ENCODE results near the gene MKNK1. TPM values are rescaled to one million over a fixed set of nuclear protein-coding genes. Genes with fewer than 3 reads are reported as not detected.

MKNK1 gene
- total RNA-seq, 1 experiment from 2014 or later: 12.9 TPM

DNA sequence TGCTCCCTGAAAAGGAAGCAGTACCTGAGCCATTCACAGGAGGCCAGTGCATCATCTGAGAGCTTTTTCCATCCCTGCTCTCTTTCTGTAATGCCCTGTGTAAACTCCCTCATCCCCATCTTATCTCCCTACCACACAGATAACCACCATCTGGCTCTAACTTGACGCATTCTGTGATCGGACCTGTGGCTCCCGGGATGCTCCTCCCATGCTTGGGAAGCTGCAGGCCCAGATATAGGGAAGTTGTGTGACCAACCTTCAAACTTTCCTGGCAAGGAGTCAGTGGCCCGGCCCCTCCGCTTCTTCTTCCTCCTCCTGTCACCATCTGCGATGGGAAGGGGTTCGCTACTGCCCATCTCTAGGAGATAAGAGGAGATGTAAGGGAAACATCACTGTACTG, 21.1 kb downstream of the MKNK1 start:
- Histone ChIP-seq H2BK20ac (ENCODE audit: low read depth, low read length, poor library complexity, severe bottlenecking) (no peak overlapping the region), H3K79me2 (ENCODE audit: insufficient read depth, low read length) (no peaks in the 10 kb centered on the region), H4K20me1 (ENCODE audit: control insufficient read depth, insufficient read depth, insufficient read length) (no peaks in the 10 kb centered on the region), H3K9ac (ENCODE audit: extremely low read depth, insufficient read length, low read length) (no peak overlapping the region), H2AK5ac (ENCODE audit: insufficient read length, low read length) (no peak overlapping the region), H3K9me3 (ENCODE audit: control insufficient read depth, low read depth, low read length) (no peaks in the 10 kb centered on the region), H3K4me1 (ENCODE audit: insufficient read depth, low read length) (0 out of 2 replicates have a peak, but pooled peaks cover 2% of the 10 kb centered on the region), H3K14ac (ENCODE audit: insufficient read depth, low read length) (no peak overlapping the region), H3K23ac (ENCODE audit: insufficient read length, low read depth, low read length) (no peak overlapping the region), H4K8ac (replicated peaks; ENCODE audit: insufficient read length, low read depth, low read length) (no peak overlapping the region), H3K27ac (ENCODE audit: insufficient read length, low read depth, low read length) (no peak overlapping the region), H3K4me2 (ENCODE audit: insufficient read depth, insufficient read length, low read length) (no peak overlapping the region), H3K79me1 (ENCODE audit: insufficient read depth, low read depth, low read length, poor library complexity, severe bottlenecking) (no peaks in the 10 kb centered on the region), H2BK120ac (ENCODE audit: low read depth, low read length, poor library complexity, severe bottlenecking) (no peak overlapping the region), H3K27me3 (ENCODE audit: insufficient read depth, low read length) (no peaks in the 10 kb centered on the region), H4K5ac (ENCODE audit: insufficient read length, low read depth, low read length) (no peak overlapping the region), H2AFZ (ENCODE audit: low read length) (no peak overlapping the region), H4K91ac (ENCODE audit: insufficient read length, low read depth, low read length) (no peak overlapping the region), H3K4ac (ENCODE audit: low read depth, low read length) (no peak overlapping the region), H3T11ph (ENCODE audit: low read length) (no peak overlapping the region), H2BK12ac (ENCODE audit: insufficient read length, low read depth, low read length) (no peak overlapping the region), H2BK5ac (ENCODE audit: insufficient read length, low read length) (no peak overlapping the region), H3K23me2 (ENCODE audit: insufficient read length, low read depth, low read length, poor library complexity, severe bottlenecking) (no peaks in the 10 kb centered on the region), H2BK15ac (ENCODE audit: low read depth, low read length) (no peak overlapping the region), H3K56ac (ENCODE audit: insufficient read length, low read depth, low read length) (no peak overlapping the region), H3K18ac (ENCODE audit: insufficient read length, low read depth, low read length) (no peak overlapping the region)
- 0 out of 7 replicates have a peak overlapping the region, but pooled peaks of 1 of the 3 experiments have one; percentile 9 for H3K27ac Mint-ChIP-seq
- no peaks in the 10 kb centered on the region for H3K9me3 Mint-ChIP-seq
- WGBS (ENCODE audit: extremely low coverage, insufficient read length, low lambda C conversion rate): no CpG with 5 or more reads among the region's 7 CpGs
- TF ChIP-seq, protein P1, sequence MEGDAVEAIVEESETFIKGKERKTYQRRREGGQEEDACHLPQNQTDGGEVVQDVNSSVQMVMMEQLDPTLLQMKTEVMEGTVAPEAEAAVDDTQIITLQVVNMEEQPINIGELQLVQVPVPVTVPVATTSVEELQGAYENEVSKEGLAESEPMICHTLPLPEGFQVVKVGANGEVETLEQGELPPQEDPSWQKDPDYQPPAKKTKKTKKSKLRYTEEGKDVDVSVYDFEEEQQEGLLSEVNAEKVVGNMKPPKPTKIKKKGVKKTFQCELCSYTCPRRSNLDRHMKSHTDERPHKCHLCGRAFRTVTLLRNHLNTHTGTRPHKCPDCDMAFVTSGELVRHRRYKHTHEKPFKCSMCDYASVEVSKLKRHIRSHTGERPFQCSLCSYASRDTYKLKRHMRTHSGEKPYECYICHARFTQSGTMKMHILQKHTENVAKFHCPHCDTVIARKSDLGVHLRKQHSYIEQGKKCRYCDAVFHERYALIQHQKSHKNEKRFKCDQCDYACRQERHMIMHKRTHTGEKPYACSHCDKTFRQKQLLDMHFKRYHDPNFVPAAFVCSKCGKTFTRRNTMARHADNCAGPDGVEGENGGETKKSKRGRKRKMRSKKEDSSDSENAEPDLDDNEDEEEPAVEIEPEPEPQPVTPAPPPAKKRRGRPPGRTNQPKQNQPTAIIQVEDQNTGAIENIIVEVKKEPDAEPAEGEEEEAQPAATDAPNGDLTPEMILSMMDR (conservative IDR thresholded peaks at IDR 0.05): no peak
- H3K27me3 Mint-ChIP-seq (ENCODE audit: low read depth): no peaks in the 10 kb centered on the region
- no peak overlapping the region for H3K4me3 Mint-ChIP-seq
- peaks cover 5 to 25% (median 5%) of the 10 kb centered on the region in 3 experiments; a peak in 6 of 7 replicates for H3K36me3 Mint-ChIP-seq (ENCODE audit: insufficient read depth in 1 of 3, low read depth in 3 of 3)
- peaks cover 22 to 35% of the 10 kb centered on the region in 2 experiments for H3K4me1 Mint-ChIP-seq
- DNase-seq: no peak

All from H9 (cell line).